GM19025 (cell line): ENCODE measurements around the gene BRD3OS.

Experiments
- ATAC-seq: cut with Tn5 transposase; IDR thresholded peaks from one replicate; pipeline ENCODE4 v1.9.1; 2021; ENCODE audit warnings: mild to moderate bottlenecking, low read depth, moderate library complexity; ENCODE audit not compliant: unreplicated experiment

Gene BRD3OS, protein sequence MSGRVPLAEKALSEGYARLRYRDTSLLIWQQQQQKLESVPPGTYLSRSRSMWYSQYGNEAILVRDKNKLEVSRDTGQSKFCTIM

DNA sequence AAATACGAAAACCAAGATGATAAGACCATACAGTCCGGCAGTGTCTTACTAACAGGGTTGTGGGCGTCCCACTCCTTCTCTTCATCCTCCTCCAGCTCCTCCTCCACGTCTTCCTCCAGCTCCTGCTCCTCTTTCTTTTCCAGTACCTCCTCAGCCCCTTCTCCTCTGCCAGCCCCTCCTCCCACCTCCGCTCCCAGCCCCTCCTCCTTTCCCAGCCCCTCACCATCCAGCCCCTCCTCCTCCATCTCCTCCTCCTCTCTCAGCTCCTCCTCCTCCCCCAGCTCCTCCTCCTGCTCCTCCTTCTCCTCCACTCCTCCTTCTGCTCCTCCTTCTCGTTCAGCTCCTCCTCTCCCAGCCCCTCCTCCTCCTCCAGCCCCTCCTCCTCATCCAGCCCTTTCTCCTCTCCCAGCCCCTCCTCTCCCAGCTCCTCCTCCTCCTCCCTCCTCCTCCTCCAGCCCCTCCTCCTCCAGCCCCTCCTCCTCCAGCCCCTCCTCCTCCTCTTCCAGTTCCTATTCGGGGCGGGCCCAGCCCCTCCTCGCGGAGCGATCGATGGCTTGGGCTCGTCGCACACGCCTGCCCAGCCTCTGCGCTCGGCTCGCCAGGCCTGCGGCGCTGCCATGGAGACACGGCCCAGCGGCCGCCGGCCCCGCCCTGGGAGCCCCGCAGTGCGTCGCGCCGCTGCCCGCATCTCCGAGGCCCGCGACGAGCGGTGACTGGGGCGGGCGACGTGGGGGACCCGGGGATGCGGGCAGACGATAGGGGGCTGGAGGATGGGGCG is at the start of gene BRD3OS:
BRD3OS (plus strand) TSS at position 654 of the 778 bp plus-strand sequence. CDS start 1,267 bp downstream, outside the sequence.
- ATAC-seq = peak; percentile 91

DNA sequence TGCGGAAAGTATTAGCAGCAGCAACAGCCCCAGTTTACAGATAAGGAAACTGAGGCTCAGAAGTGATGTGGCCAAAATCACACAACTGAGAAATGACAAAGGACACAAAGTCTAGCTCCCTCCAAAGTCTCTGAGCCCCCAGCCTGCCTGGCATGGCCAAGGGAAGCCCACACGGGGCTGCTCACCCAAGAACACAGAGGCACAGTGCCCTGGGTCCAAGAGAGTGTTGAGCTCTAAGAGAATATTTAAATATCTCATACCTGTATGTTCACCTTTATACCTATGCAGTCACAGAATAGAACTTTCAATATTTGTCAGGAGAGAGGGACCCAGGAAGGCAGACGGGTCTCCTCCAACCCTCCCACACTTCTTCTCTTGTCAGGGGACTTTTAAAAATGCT is 49.8 kb upstream of the BRD3OS start:
- no peak for ATAC-seq

DNA sequence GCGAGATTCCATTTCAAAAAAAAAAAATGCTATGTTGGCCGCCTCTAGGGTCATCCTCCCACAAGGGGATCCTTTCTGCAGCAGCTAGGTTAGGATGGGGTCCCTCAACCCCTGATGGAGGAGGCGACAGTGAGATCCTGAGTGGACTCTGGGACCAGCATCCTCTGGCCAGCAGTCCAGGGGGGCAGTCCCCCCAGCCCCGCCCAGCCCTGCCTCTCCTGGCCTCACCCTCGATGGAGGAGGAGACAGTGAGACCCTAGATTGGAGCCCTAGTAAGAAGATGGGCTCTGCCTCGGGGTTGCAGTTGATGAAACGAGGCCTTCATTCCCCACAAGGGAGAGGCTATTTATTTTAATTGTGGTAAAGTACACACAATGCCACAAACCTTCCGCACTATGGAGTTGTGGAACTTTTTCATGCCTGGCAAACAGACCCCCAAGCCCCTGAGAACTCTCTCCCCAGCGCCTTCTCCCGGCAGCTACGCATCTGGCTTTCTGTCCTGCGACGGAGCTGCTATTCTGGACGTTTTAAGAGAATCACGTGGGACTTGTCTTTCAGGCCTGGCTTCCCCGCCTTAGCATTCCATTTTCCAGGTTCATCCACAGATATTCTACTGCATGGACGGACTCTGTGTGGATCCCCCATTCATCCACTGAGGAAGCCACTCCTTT is 49.0 kb upstream of the BRD3OS start:
- no peak for ATAC-seq

DNA sequence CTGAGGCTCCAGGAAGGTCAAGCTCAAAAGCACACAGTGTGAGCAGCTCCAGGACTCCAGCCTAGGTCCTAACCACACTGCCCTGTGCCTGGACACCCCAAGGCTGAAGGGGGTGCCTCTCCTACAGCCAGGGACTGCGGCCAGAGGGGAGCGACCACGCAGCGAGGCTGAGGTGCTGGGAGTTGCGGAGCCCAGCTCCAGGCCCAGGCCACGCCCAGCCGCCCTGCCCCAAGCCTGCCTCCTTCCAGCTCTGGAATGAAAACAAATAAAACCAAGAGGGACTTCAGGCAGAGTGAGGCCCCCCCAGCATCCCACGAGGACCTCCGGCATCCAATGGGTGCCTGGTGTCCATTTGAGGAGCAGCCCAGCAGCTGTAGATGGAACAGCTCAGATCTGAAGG is 48.4 kb upstream of the BRD3OS start:
- no peak for ATAC-seq

DNA sequence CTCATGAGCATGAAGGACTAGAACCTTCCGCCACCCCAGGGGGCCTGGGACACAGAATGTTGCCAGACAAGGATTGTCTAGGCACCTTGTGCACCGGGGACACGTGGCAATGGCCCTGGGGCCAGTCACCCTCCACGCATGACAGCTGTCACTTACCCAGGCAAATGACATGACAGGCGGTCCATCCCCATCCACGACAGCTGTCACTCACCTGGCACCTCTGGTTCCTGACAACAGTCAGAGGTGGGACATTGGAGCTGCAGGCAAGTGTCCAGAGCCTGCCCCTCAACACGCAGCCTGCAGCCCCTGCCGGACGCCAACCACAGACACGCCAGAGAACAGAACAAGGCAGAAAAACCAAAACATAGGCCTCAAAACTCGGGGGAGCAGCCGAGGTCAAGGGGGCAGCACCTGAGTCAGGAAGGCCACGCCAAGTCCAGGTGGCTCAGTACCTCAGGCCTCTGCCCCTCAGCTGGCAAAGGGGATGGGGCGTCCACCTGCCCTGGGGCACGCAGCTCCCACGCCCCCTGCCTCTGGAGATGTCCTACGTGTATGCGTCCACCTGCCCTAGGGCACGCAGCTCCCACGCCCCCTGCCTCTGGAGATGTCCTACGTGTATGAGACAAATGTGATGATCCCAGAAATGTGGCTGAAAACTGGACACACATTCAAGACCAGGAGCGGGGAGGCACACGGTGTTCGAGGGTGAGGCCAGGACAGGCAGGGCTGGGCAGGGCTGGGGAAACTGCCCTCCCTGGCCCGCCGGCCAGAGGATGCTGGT is 47.7 kb upstream of the BRD3OS start:
- no peak for ATAC-seq

DNA sequence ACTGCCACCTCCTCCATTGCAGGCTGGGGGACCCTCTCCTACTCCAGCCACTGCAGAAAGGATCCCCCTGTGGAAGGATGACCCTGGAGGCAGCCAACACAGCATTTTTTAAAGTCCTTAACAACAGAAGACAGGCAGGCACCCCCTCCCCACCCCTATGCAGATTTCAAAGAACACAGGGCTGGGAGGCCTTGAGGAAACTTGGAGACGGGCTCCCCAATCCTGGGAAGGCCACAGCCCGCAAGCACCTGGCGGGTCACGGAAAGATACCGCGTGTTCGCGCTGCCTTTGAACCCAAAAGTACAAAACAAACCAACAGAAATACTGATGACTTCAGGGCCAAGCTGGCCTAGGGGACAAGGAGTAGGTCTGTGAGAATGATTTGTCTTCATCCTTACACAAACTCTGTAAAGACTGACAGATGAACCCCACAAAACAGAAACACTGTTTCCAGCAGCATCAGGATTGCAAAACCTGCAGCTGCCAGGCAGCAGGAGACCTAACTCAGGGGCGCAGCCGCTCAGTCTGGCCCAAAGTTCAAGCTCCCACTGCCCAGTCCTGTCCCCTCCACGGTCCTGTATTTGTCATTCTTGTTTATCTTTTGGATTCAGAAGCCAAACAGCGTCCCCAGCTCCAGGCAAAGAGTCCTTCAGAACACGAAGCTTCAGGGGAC is 46.9 kb upstream of the BRD3OS start:
- ATAC-seq = no peak

DNA sequence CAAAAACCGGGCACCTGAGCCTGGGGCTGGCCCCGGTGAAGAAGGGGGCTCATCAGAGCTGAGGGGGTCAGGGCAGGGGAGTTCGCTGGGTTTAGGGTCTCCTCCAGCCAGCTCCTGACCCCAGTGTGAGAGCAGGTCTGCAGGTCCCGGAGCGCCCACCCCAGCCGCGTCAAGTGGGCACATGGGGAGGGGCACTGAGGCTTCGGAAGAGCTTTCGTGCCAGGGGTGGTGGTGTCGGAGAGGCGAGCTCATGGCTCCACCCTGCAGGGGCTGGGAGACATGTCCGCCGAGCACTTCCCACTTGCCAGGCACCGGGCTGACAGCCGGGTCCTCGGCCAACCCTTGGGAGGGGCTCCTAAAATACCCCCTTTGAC is 46.4 kb upstream of the BRD3OS start:
- no peak for ATAC-seq

DNA sequence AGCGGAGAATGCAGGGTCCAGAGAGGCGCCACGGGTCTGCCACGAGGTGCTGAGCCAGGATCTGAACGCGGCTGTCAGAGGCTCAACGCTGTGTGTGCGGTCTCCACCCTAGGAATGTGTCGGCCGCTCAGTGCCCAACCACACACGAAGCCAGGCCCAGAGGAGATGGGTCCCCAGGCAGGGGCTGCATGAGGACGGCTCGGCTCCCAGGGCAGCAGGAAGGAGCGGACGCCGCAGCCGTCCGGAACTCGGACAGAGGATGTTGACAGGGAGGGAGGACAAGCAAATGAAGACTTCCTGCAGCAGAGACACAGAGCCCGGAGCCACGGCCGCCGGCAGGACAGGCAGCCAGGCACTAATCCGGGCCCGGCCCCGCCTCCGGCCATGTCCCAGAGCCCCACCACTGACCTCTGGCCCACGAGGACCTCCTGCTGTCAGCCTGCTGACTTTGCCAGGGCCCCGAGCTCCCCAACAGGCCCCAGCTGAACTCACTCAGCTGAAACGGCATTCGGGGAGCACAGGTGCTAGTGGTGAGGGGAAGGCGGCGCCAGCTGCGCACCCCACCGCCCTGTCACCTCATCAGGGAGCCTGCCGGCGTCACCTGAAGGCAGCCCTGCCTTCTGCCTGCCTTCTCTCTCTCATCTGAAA is 45.9 kb upstream of the BRD3OS start:
- peak; percentile 54 for ATAC-seq

DNA sequence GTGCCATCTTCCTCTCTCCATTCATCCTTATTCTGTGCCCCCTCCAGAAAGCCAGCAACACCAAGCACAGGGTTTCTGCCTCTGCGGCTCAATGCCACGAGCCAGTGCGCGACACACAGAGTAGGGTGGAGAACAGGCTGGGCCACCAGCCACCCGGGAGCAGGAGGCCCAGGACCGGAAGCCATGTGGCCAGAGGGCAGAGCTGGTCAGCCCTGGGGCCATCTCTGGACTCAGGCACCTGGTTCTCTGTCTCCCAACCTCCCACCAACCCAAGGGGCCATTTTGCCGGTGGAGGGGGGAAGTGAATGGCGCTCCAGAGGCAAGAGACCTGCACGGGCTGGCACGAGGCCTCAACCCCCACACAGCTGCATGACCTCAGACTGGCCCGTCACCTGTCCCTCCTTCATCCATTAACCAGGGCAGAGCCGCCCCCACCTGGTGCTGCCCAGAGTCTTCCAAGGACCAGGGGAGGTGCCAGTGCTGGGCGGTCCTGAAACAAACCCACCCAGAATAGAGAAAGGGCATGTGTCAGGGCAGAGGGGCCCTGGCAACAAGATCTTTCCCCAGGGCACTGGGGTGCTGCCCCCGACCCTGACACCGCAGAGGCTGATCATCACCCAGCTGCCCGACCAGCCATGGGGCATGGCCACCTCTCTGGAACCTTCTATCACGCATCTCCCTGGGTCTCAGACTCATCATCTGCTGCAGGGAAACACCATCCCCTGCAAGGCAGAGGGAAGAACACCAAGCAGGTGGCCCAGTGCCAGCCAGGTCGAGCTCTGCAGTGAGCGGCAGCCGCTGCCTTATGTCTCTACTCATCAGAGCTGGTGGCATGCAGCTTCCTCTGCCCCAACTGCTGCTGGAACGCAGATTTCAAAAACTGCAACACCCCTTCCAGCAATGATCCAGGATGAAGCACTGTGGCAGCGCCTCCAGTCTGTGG is 45.1 kb upstream of the BRD3OS start:
- ATAC-seq = no peak

DNA sequence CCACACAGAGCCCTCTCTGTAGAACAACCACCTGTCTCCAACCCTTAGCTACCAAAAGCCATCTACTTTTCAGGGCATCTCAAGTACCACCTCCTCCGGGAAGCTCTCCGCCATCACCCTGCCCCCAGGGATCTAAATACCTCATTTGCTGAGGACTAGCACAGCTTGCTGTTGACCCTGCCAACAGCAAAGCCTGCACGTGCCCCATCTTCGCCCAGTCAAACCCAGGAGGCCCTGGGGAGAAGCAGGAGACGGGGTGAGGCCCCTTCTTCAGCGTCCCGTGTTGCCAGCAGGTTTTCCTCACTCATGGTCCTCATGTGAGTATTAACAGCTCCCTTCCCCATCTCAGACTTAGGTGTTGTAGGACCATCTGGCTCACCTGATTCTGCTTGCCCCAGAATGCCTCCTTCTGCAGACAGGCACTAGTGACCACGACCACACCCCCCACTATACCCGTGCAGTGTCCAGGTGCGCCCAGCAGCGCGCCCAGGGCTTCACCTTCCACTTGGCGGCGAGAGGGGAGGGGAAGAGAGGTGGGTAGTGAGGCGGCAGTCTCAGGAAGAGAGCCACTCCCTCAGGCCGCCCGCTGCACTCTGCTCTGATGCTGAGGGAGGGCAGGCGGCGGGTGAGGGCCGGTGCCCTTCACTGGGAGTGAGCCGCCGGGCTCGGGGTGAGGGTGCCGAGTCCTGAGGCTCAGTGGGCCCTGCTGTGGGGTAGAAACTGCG is 44.3 kb upstream of the BRD3OS start:
- ATAC-seq = no peak

DNA sequence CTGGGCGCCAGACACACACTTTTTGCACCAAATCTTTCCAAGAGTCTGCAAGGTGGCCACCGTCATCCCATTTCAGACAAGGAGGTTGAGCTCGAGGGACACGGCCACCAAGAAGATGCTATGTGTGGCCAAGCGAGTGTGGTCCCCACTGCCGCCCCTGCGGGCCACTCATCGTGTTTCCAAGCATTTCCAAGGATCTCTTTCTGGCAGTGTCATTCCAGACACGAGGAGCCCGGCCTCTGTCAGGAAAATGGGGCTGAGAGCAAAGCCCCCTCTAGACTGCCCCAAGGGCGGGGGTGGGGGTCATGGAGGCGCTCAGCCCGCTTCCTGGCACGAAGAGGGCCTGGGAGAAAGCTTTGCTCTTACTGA is 43.7 kb upstream of the BRD3OS start:
- no peak for ATAC-seq

DNA sequence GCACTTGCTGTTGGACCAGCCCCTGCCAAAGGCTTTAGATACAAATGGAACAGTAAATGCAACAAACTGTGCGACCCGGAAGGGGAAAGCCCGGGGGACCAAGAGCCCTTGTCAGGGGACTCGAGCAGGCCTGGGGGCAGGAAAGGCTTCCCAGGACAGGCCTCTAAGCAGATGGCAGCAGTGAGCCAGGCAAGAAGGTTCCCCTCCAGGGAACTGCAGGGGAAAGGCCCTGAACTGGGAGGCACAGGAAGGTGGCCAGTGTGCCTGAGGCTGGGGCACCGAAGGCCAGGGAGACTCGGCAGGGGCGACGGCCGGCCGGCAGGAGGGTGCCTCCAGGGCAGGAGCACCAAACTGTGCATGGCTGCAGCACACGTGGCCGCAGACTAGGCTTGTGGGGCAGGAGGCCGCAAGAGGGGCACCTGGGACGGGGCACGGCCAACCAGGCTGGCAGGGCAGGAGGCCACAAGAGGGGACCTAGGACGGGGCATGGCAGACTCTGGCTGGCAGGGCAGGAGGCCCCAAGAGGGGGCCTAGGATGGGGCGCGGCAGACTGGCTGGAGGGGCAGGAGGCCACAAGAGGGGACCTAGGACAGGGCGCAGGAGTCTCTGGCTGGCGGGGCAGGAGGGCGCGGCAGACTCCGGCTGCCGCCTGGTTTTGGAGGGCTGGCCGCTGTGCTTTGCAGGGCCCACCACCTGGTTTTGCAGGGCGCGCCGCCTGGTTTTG is 43.2 kb upstream of the BRD3OS start:
- no peak for ATAC-seq

DNA sequence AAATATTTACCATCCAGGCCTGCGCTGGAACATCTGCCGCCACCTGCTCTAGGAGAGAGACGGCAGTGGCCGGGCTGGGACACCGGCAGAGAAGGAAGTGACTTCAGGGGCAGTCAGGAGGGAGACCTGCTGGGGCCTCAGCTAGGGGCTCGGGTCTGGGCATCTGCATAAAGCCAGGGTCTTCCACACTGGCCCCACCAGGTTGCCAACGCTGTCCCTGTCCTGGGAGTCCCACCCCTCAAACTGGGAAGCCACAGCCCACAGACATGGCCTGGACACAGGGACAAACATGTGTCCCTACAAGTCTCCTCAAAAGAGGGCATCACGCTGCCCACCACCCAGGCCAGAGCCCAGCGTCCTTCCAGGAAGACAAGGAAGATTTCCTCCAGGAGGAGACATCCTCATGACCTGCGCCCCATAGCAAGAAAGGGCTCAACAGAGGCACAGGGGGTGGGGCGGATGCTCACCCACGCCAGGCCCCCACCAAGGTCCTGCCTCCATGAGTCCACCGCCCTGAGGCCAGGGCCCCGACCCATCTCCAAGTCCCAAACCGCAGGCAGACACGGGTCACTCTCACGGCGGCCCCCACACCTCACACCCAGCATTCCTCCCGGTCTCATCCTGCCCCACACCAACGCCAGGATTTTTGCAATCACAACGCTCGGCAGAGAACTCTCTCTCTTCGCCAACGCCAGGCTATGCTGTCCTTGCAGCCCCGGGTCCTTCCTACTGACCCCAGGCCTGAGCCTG is 42.1 kb upstream of the BRD3OS start:
- ATAC-seq = no peak

DNA sequence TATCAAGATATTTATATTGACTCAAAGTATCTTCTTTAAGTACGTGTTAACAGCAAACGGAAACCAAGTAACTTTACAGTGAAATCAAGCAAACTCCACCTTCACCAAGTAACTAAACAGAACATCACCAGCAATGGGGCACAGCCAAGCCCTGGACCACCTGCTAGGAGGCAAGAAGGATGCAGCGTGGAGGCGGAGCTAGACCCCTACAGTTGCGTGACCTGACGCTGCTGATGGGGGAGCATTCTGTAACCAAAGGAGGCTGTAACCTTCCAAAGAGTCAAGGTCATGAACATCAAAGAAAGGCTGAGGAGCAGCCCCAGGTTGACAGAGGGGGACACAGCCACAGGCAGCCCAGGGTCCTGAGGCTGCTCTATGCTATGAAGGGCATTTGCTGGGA is 39.2 kb upstream of the BRD3OS start:
- ATAC-seq = no peak

DNA sequence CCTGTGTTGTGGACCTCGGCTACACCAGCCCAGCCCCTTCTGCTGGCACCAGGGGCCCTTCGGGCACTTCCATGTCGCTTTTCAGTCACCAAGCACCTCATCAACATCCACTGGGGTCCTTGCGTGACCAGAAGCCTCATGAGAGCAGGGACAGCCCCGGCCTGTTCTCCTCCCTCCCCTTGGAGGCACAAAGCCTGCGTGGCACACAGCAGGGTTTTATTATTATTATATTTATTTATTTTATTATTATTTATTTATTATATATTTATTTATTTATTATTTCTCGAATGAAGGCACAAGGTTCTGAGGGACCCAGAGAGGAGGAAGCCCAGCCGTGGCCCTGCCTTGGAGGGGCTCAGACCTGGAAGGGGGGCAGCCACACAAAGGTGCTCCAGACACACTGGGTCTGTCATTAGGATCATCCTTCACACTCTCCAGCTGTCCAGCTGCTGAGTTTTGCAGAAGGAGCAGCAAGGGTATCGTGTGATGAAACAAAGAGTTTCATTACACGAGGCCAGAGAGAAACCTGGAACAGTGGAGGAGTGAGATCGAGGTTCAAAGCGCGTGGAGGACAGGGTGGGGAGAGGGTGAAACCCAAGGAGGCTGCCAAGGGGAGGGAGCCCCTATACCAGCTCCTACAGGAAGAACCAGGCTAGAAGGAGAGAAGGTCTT is 38.4 kb upstream of the BRD3OS start:
- ATAC-seq = no peak

DNA sequence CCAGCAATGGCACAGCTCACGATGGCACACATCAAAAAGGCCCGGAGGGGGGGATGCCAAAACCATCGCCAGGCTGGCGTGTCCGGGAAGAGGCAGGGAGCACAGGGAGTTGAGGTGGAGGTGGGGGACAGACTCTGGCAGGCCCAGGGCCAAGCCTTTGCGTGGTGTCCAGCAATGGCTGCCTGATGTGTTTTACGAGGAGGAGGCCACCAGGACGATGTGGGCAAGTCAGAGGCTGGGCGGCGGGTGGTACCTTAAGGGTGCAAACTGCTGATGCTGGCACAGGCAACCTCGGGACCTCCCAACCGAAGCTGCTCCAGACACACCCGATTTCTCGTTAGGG is 37.9 kb upstream of the BRD3OS start:
- no peak for ATAC-seq
